Chondrocyte (in vitro differentiated cells): ENCODE results near the gene TXNL4A. TPM values are rescaled to one million over a fixed set of nuclear protein-coding genes. Genes with fewer than 3 reads are reported as not detected.

Experiments
- DNase-seq: peaks from one replicate; pipeline ENCODE4 v3.0.0; 2021; ENCODE audit warnings: mixed read lengths, low spot score
- H3K27ac Mint-ChIP-seq: one replicate; pipeline ENCODE4 v1.8.0; 2021; ENCODE audit warnings: mild to moderate bottlenecking, moderate library complexity, mixed read lengths; ENCODE audit not compliant: unreplicated experiment
- H3K27me3 Mint-ChIP-seq: 2 replicates; pipeline ENCODE4 v1.8.0; 2021; ENCODE audit warnings: low read depth, mixed read lengths
- H3K36me3 Mint-ChIP-seq: 2 replicates; pipeline ENCODE4 v1.8.0; 2021; ENCODE audit warnings: low read depth, mixed read lengths
- H3K4me1 Mint-ChIP-seq: 2 replicates; pipeline ENCODE4 v1.8.0; 2021; ENCODE audit warnings: low read depth, mild to moderate bottlenecking, mixed read lengths
- H3K4me3 Mint-ChIP-seq: one replicate; pipeline ENCODE4 v1.8.0; 2021; ENCODE audit warnings: mild to moderate bottlenecking, moderate library complexity, mixed read lengths; ENCODE audit not compliant: unreplicated experiment
- H3K9me3 Mint-ChIP-seq: 2 replicates; pipeline ENCODE4 v1.8.0; 2021; ENCODE audit warnings: low read depth, mixed read lengths
- total RNA-seq: library from RNA; stranded (reverse); gene quantifications from 3 replicates; pipeline ENCODE4 v1.2.1, GENCODE V29; 2021
- TF ChIP-seq, protein P1 (sequence below): fragments of 200-600 bp; sonication (generic); IDR thresholded peaks from 2 replicates; pipeline ENCODE4 v1.5.0; 2021; ENCODE audit warnings: antibody characterized with exemption, mild to moderate bottlenecking, moderate library complexity

Gene TXNL4A
- total RNA-seq, 1 donor from 2014 or later: 143 TPM

DNA sequence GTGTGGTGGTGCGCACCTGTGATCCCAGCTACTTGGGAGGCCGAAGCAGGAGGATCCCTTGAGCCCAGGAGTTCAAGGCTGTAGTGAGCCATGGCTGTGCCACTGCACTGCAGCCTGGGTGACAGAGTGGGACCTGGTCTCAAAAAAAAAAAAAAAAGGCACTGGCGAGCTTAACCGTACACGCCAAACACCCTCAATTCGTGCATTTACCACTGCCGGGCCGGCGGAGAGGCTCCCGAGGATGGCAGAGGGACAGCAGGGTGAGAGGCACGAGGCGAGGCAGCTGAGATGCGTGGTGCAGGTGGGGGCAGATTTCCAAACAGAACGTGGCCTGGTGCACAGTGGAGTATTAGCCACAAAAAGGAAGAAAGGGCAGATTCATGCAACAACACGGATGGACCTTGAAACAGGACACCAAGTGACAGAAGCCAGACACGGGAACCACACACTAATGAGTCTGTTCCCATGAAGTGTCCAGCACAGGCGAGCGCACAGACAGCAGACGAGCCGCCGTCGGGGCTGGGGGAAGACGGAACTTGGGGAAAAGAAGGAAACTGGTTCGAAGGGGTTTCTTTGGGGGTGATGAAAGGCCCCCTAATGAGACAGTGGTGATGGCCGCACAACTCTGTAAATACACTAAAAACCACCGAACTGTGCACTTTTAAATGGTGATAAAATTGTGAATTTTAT lies 64.3 kb downstream of the TXNL4A start:
- Mint-ChIP-seq H3K36me3 (peaks cover 19% of the 10 kb centered on the region), H3K27me3 (no peaks in the 10 kb centered on the region), H3K9me3 (peaks cover 3% of the 10 kb centered on the region), H3K27ac (no peak overlapping the region), H3K4me3 (no peak overlapping the region), H3K4me1 (no peaks in the 10 kb centered on the region)
- TF ChIP-seq, protein P1, sequence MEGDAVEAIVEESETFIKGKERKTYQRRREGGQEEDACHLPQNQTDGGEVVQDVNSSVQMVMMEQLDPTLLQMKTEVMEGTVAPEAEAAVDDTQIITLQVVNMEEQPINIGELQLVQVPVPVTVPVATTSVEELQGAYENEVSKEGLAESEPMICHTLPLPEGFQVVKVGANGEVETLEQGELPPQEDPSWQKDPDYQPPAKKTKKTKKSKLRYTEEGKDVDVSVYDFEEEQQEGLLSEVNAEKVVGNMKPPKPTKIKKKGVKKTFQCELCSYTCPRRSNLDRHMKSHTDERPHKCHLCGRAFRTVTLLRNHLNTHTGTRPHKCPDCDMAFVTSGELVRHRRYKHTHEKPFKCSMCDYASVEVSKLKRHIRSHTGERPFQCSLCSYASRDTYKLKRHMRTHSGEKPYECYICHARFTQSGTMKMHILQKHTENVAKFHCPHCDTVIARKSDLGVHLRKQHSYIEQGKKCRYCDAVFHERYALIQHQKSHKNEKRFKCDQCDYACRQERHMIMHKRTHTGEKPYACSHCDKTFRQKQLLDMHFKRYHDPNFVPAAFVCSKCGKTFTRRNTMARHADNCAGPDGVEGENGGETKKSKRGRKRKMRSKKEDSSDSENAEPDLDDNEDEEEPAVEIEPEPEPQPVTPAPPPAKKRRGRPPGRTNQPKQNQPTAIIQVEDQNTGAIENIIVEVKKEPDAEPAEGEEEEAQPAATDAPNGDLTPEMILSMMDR: no peak
- peak; percentile 72 for DNase-seq

DNA sequence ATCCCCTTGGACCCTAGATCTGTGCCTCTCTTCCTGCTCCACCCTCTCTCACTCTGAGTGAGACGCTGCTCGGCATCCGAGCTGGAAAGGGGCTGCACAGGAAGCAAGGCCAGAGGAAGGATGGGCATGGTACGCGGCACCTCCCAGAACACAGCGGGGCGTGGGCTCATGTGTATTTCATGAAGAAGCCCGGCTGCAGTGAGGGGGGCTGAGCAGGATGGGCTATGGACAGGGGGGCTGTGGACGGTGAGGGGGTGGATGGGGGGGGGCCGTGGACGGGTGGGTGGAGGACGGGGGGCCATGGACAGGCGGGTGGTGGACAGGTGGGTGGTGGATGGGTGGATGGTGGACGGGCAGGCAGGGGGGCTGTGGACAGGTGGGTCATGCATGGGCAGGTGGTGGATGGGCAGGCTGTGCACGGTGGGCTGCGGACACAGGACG lies 65.4 kb downstream of the TXNL4A start:
- DNase-seq: peak; percentile 85
- no peak overlapping the region for H3K4me3 Mint-ChIP-seq
- no peak overlapping the region for H3K27ac Mint-ChIP-seq
- no peaks in the 10 kb centered on the region for H3K27me3 Mint-ChIP-seq
- TF ChIP-seq, protein P1: no peak
- no peaks in the 10 kb centered on the region for H3K4me1 Mint-ChIP-seq
- H3K36me3 Mint-ChIP-seq: peaks cover 15% of the 10 kb centered on the region
- H3K9me3 Mint-ChIP-seq: no peaks in the 10 kb centered on the region

DNA sequence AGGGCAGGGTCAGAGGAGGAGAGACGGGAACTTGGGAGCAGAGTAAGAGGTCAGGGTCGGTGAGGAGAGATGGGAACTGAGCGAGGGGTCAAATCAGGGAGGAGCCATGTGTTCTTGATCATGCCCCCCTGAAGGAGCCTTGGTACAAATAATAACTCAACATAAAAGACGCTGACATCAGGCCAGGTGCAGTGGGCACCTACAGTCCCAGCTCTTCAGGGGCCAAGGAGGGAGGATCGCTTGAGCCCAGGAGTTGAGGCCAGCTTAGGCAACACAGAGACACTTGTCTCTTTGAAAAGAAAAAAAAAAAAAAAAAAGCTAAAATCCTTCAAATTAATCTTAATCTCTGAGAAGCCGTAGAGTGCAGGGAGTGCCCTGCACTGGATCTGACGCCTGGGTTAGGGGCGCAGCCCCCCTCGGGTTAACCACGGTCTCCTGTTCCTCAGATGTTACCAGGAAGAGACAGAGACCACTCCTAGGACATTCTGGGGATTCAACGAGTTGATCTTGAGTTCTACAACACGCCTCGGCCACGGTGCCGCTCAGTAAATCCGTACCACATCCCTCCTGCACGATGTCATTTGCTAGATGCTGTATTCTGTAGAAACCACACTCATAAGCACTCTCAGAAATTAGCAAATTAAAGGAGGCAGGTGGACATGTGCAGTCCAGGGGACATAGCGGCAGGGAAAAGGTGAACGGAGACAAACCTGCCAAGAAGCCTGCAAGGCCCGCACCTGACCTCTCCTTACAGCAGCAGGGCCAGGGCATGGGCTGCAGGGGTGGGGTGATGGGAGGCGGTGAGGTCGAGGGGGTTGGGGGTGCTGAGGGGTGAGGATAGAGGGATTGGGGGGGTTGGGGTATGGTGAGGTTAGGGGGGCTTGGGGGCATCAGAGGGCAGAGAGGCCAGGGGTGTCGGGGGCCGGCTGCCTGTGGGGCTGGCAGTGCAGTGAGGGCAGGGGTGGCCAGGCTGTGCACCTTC lies 66.1 kb downstream of the TXNL4A start:
- Mint-ChIP-seq H3K27me3 (no peaks in the 10 kb centered on the region), H3K36me3 (peaks cover 16% of the 10 kb centered on the region), H3K27ac (no peak overlapping the region), H3K9me3 (no peaks in the 10 kb centered on the region), H3K4me3 (no peak overlapping the region), H3K4me1 (no peaks in the 10 kb centered on the region)
- DNase-seq: peak; percentile 41
- TF ChIP-seq, protein P1: no peak

Other genes starting within 250 kb of the TXNL4A start
- not detected in 3 replicates for gene KCNG2, start 190.6 kb downstream of the TXNL4A start, total RNA-seq
- 27.6 to 32.1 TPM (median 29.1 TPM) in 3 replicates for gene SLC66A2, start 36.9 kb downstream of the TXNL4A start, total RNA-seq
- gene HSBP1L1, start 23.9 kb downstream of the TXNL4A start, total RNA-seq: 0.99 to 5.4 TPM (median 5.1 TPM) in 3 replicates
- gene RBFA, start 45.9 kb upstream of the TXNL4A start, total RNA-seq: 25.5 to 26.8 TPM (median 25.9 TPM) in 3 replicates
- gene ADNP2, start 120.7 kb upstream of the TXNL4A start, total RNA-seq: 15.2 to 17.8 TPM (median 15.3 TPM) in 3 replicates